Measurements from ENCODE around the gene SPACA9.

Gene SPACA9

GRCh38 chr9:132894346-132894745 is 15.6 kb downstream of the SPACA9 start:
- no peak for DNase-seq (ENCODE audit: extremely low read depth, low read depth)
- no peak for TF ChIP-seq CTCF (IDR thresholded peaks at IDR 0.05; ENCODE audit: low read depth, low read length)

GRCh38 chr9:132894862-132895835 is 16.5 kb downstream of the SPACA9 start:
- no peak for DNase-seq (ENCODE audit: extremely low read depth, low read depth)
- TF ChIP-seq CTCF (IDR thresholded peaks at IDR 0.05; ENCODE audit: low read depth, low read length): no peak

DNA sequence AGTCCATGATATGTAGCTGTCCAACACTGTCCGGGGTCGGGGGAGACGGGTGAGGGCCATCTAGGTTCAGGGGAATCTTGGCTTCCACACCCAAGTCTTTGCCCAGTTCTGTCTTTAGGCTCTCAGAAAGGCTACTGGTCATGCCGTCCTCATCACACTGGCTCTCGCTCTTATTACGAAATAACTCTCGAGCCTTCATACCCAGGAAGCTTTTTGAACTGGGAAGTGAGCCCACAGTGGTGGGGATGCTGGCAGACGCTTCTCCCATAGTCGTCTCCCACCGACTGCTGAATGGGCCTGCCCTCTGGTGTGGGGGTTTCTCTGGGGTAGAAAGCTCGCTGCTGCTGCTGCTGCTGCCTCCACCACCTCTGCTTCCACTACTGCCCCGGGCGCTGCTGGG is 17.6 kb downstream of the SPACA9 start:
- DNase-seq (ENCODE audit: extremely low read depth, low read depth): no peak
- no peak for TF ChIP-seq CTCF (IDR thresholded peaks at IDR 0.05; ENCODE audit: low read depth, low read length)

- DNase-seq (ENCODE audit: extremely low read depth, low read depth): no peak
- no peak for TF ChIP-seq CTCF (IDR thresholded peaks at IDR 0.05; ENCODE audit: low read depth, low read length)
These were observed 18.2 kb downstream of the SPACA9 start for GRCh38 chr9:132896906-132897305.

DNA sequence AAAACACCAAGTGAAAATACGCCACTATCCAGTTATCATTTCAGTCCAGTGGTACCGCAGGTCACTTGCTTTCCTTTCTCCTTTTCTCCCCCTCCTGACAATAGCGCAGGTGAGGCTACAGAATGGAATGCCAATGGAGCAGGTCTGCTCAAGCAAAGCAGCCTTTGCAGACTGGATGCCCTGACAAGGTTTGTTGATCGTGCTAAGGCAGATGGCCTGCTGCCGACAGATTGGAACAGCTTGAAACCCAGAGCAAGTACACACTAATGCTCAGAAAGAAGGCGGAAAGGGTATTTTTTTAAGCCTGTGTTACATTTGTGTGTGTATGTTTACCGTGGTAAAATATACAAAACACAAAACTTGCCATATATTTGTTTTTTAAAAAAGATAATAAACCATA is 19.4 kb downstream of the SPACA9 start:
- DNase-seq (ENCODE audit: extremely low read depth, low read depth): no peak
- no peak for TF ChIP-seq CTCF (IDR thresholded peaks at IDR 0.05; ENCODE audit: low read depth, low read length)

- TF ChIP-seq CTCF (IDR thresholded peaks at IDR 0.05; ENCODE audit: low read depth, low read length): peak; percentile 83
- peak; percentile 52 for DNase-seq (ENCODE audit: extremely low read depth, low read depth)
These were observed 23.4 kb downstream of the SPACA9 start for GRCh38 chr9:132901858-132902831.

All from AG09319 (cell line).